ENCODE results near the gene SFI1.

SFI1 gene

GRCh38 chr22:31619611-31620300 lies 123.4 kb downstream of the SFI1 start:
- Histone ChIP-seq H2AK5ac (ENCODE audit: low read depth, low read length) (peak overlapping the region; percentile 43), H3K4me2 (ENCODE audit: insufficient read depth, low read length, poor library complexity, severe bottlenecking) (no peak overlapping the region), H3K23ac (ENCODE audit: low read depth, low read length, poor library complexity) (peak overlapping the region; percentile 82), H3K14ac (ENCODE audit: low read length) (peak overlapping the region; percentile 32), H3K79me1 (ENCODE audit: low read depth, low read length) (peaks cover 22% of the 10 kb centered on the region), H3K4ac (ENCODE audit: low read length) (no peak overlapping the region), H3K9me3 (replicated peaks in 1 of 2; ENCODE audit: control insufficient read depth in 2 of 2, insufficient read depth in 1 of 2, low read depth in 1 of 2, low read length in 2 of 2) (peaks cover 0 to 1% of the 10 kb centered on the region in 2 donors), H3K4me3 (ENCODE audit: low read length in 2 of 2) (no peak overlapping the region), H4K91ac (ENCODE audit: low read depth, low read length, poor library complexity) (no peak overlapping the region), H3K27me3 (ENCODE audit: control insufficient read depth in 3 of 3, insufficient read depth in 3 of 3, low read depth in 1 of 3, low read length in 3 of 3) (no peaks in the 10 kb centered on the region), H2BK12ac (ENCODE audit: low read length) (no peak overlapping the region), H2BK15ac (ENCODE audit: low read length) (no peak overlapping the region), H3K36me3 (replicated peaks in 1 of 2; ENCODE audit: control insufficient read depth in 2 of 2, insufficient read depth in 2 of 2, low read length in 2 of 2) (peaks cover 35 to 65% of the 10 kb centered on the region in 2 donors), H3K18ac (ENCODE audit: low read length) (peak overlapping the region; percentile 45), H3K27ac (replicated peaks; ENCODE audit: low read length) (no peak overlapping the region), H2BK120ac (ENCODE audit: low read depth, low read length) (no peak overlapping the region), H2AFZ (ENCODE audit: low read length) (no peak overlapping the region), H3K4me1 (ENCODE audit: control insufficient read depth in 2 of 2, insufficient read depth in 1 of 2, low read depth in 1 of 2, low read length in 2 of 2) (peaks cover 7 to 9% of the 10 kb centered on the region in 2 donors), H3K9ac (ENCODE audit: low read depth, low read length, poor library complexity) (peak overlapping the region; percentile 40), H4K8ac (ENCODE audit: low read depth, low read length) (no peak overlapping the region), H2BK5ac (ENCODE audit: low read length) (peak overlapping the region; percentile 89)
- no peak for DNase-seq (ENCODE audit: low spot score)
- WGBS, 2 donors (ENCODE audit: extremely low coverage in 2 of 2, insufficient read length in 2 of 2, insufficient replicate concordance in 1 of 2), result no CpG with 5 or more reads among the region's 14 CpGs

GRCh38 chr22:31620756-31621480 lies 124.6 kb downstream of the SFI1 start:
- H2BK12ac ChIP-seq (ENCODE audit: low read length), result no peak overlapping the region
- H4K91ac ChIP-seq (ENCODE audit: low read depth, low read length, poor library complexity), result no peak overlapping the region
- H3K36me3 ChIP-seq (replicated peaks in 1 of 2; ENCODE audit: control insufficient read depth in 2 of 2, insufficient read depth in 2 of 2, low read length in 2 of 2), result peaks cover 35 to 65% of the 10 kb centered on the region in 2 donors
- H3K4me3 ChIP-seq (ENCODE audit: low read length in 2 of 2), result no peak overlapping the region
- no peak overlapping the region for H2BK120ac ChIP-seq (ENCODE audit: low read depth, low read length)
- H3K4me2 ChIP-seq (ENCODE audit: insufficient read depth, low read length, poor library complexity, severe bottlenecking), result no peak overlapping the region
- no peak overlapping the region for H3K14ac ChIP-seq (ENCODE audit: low read length)
- no peak overlapping the region for H4K8ac ChIP-seq (ENCODE audit: low read depth, low read length)
- H3K4ac ChIP-seq (ENCODE audit: low read length), result no peak overlapping the region
- DNase-seq (ENCODE audit: low spot score), result no peak
- no CpG with 5 or more reads among the region's 20 CpGs for WGBS, 2 donors (ENCODE audit: extremely low coverage in 2 of 2, insufficient read length in 2 of 2, insufficient replicate concordance in 1 of 2)
- no peak overlapping the region for H2AK5ac ChIP-seq (ENCODE audit: low read depth, low read length)
- peaks cover 10 to 19% of the 10 kb centered on the region in 2 donors for H3K4me1 ChIP-seq (ENCODE audit: control insufficient read depth in 2 of 2, insufficient read depth in 1 of 2, low read depth in 1 of 2, low read length in 2 of 2)
- no peaks in the 10 kb centered on the region for H3K27me3 ChIP-seq (ENCODE audit: control insufficient read depth in 3 of 3, insufficient read depth in 3 of 3, low read depth in 1 of 3, low read length in 3 of 3)
- no peak overlapping the region for H3K27ac ChIP-seq (replicated peaks; ENCODE audit: low read length)
- no peak overlapping the region for H3K9ac ChIP-seq (ENCODE audit: low read depth, low read length, poor library complexity)
- H3K18ac ChIP-seq (ENCODE audit: low read length), result peak overlapping the region; percentile 28
- peak overlapping the region; percentile 89 for H2BK5ac ChIP-seq (ENCODE audit: low read length)
- peaks cover 0 to 1% of the 10 kb centered on the region in 2 donors for H3K9me3 ChIP-seq (replicated peaks in 1 of 2; ENCODE audit: control insufficient read depth in 2 of 2, insufficient read depth in 1 of 2, low read depth in 1 of 2, low read length in 2 of 2)
- no peak overlapping the region for H2AFZ ChIP-seq (ENCODE audit: low read length)
- H2BK15ac ChIP-seq (ENCODE audit: low read length), result no peak overlapping the region
- peaks cover 25% of the 10 kb centered on the region for H3K79me1 ChIP-seq (ENCODE audit: low read depth, low read length)
- no peak overlapping the region for H3K23ac ChIP-seq (ENCODE audit: low read depth, low read length, poor library complexity)

GRCh38 chr22:31621507-31622124 lies 125.3 kb downstream of the SFI1 start:
- H3K9ac ChIP-seq (ENCODE audit: low read depth, low read length, poor library complexity), result peak overlapping the region; percentile 60
- no peak overlapping the region for H4K8ac ChIP-seq (ENCODE audit: low read depth, low read length)
- no peak overlapping the region for H3K23ac ChIP-seq (ENCODE audit: low read depth, low read length, poor library complexity)
- H3K79me1 ChIP-seq (ENCODE audit: low read depth, low read length), result peaks cover 31% of the 10 kb centered on the region
- H3K27ac ChIP-seq (replicated peaks; ENCODE audit: low read length), result no peak overlapping the region
- H2BK12ac ChIP-seq (ENCODE audit: low read length), result no peak overlapping the region
- H3K4ac ChIP-seq (ENCODE audit: low read length), result no peak overlapping the region
- no peak overlapping the region for H2BK15ac ChIP-seq (ENCODE audit: low read length)
- peak overlapping the region; percentile 46 for H2AK5ac ChIP-seq (ENCODE audit: low read depth, low read length)
- H2BK120ac ChIP-seq (ENCODE audit: low read depth, low read length), result no peak overlapping the region
- peaks cover 35 to 60% of the 10 kb centered on the region in 2 donors for H3K36me3 ChIP-seq (replicated peaks in 1 of 2; ENCODE audit: control insufficient read depth in 2 of 2, insufficient read depth in 2 of 2, low read length in 2 of 2)
- peak overlapping the region; percentile 71 for H3K14ac ChIP-seq (ENCODE audit: low read length)
- H3K4me3 ChIP-seq (ENCODE audit: low read length in 2 of 2), result no peak overlapping the region
- H3K18ac ChIP-seq (ENCODE audit: low read length), result no peak overlapping the region
- peaks cover 10 to 26% of the 10 kb centered on the region in 2 donors for H3K4me1 ChIP-seq (ENCODE audit: control insufficient read depth in 2 of 2, insufficient read depth in 1 of 2, low read depth in 1 of 2, low read length in 2 of 2)
- peak overlapping the region; percentile 72 for H4K91ac ChIP-seq (ENCODE audit: low read depth, low read length, poor library complexity)
- WGBS, 2 donors (ENCODE audit: extremely low coverage in 2 of 2, insufficient read length in 2 of 2, insufficient replicate concordance in 1 of 2), result no CpG with 5 or more reads among the region's 19 CpGs
- peak overlapping the region; percentile 82 for H2BK5ac ChIP-seq (ENCODE audit: low read length)
- H3K4me2 ChIP-seq (ENCODE audit: insufficient read depth, low read length, poor library complexity, severe bottlenecking), result no peak overlapping the region
- no peak for DNase-seq (ENCODE audit: low spot score)
- H2AFZ ChIP-seq (ENCODE audit: low read length), result no peak overlapping the region
- peaks cover 0 to 1% of the 10 kb centered on the region in 2 donors for H3K9me3 ChIP-seq (replicated peaks in 1 of 2; ENCODE audit: control insufficient read depth in 2 of 2, insufficient read depth in 1 of 2, low read depth in 1 of 2, low read length in 2 of 2)
- H3K27me3 ChIP-seq (ENCODE audit: control insufficient read depth in 3 of 3, insufficient read depth in 3 of 3, low read depth in 1 of 3, low read length in 3 of 3), result no peaks in the 10 kb centered on the region

- H3K4me1 ChIP-seq (ENCODE audit: control insufficient read depth in 2 of 2, insufficient read depth in 1 of 2, low read depth in 1 of 2, low read length in 2 of 2), result peaks cover 10 to 27% of the 10 kb centered on the region in 2 donors
- H3K36me3 ChIP-seq (replicated peaks in 1 of 2; ENCODE audit: control insufficient read depth in 2 of 2, insufficient read depth in 2 of 2, low read length in 2 of 2), result peaks cover 31 to 47% of the 10 kb centered on the region in 2 donors
- no peak overlapping the region for H4K8ac ChIP-seq (ENCODE audit: low read depth, low read length)
- no peak overlapping the region for H3K4me2 ChIP-seq (ENCODE audit: insufficient read depth, low read length, poor library complexity, severe bottlenecking)
- no peak overlapping the region for H3K18ac ChIP-seq (ENCODE audit: low read length)
- no peak overlapping the region for H3K9ac ChIP-seq (ENCODE audit: low read depth, low read length, poor library complexity)
- H2BK120ac ChIP-seq (ENCODE audit: low read depth, low read length), result no peak overlapping the region
- H3K79me1 ChIP-seq (ENCODE audit: low read depth, low read length), result peaks cover 31% of the 10 kb centered on the region
- no peak overlapping the region for H2BK12ac ChIP-seq (ENCODE audit: low read length)
- no peak overlapping the region for H2BK5ac ChIP-seq (ENCODE audit: low read length)
- H2AFZ ChIP-seq (ENCODE audit: low read length), result no peak overlapping the region
- no peak overlapping the region for H2BK15ac ChIP-seq (ENCODE audit: low read length)
- no peak overlapping the region for H4K91ac ChIP-seq (ENCODE audit: low read depth, low read length, poor library complexity)
- H3K4ac ChIP-seq (ENCODE audit: low read length), result no peak overlapping the region
- no peak overlapping the region for H3K23ac ChIP-seq (ENCODE audit: low read depth, low read length, poor library complexity)
- H2AK5ac ChIP-seq (ENCODE audit: low read depth, low read length), result no peak overlapping the region
- H3K9me3 ChIP-seq (replicated peaks in 1 of 2; ENCODE audit: control insufficient read depth in 2 of 2, insufficient read depth in 1 of 2, low read depth in 1 of 2, low read length in 2 of 2), result peaks cover 0 to 1% of the 10 kb centered on the region in 2 donors
- H3K14ac ChIP-seq (ENCODE audit: low read length), result no peak overlapping the region
- H3K27me3 ChIP-seq (ENCODE audit: control insufficient read depth in 3 of 3, insufficient read depth in 3 of 3, low read depth in 1 of 3, low read length in 3 of 3), result no peaks in the 10 kb centered on the region
- DNase-seq (ENCODE audit: low spot score), result no peak
- H3K27ac ChIP-seq (replicated peaks; ENCODE audit: low read length), result no peak overlapping the region
- WGBS, 2 donors (ENCODE audit: extremely low coverage in 2 of 2, insufficient read length in 2 of 2, insufficient replicate concordance in 1 of 2), result no CpG with 5 or more reads among the region's 1 CpG
- no peak overlapping the region for H3K4me3 ChIP-seq (ENCODE audit: low read length in 2 of 2)
These were observed 126.6 kb downstream of the SFI1 start for GRCh38 chr22:31622980-31623379.

All from neuronal stem cell (in vitro differentiated cells).